Progenitor cell of endocrine pancreas (in vitro differentiated cells): ENCODE measurements around the gene AOPEP. TPM values are rescaled to one million over a fixed set of nuclear protein-coding genes. Genes with fewer than 3 reads are reported as not detected.

Source experiments
- DNase-seq: peaks from one replicate; pipeline ENCODE4 v3.0.0; 2021; ENCODE audit warnings: low spot score; ENCODE audit not compliant: unreplicated experiment
- H3K27ac Mint-ChIP-seq: 2 replicates; pipeline ENCODE4 v1.8.0; 2021; ENCODE audit warnings: mild to moderate bottlenecking, moderate library complexity, mixed read lengths
- H3K27me3 Mint-ChIP-seq: 2 replicates; pipeline ENCODE4 v1.8.0; 2021; ENCODE audit warnings: mixed read lengths
- H3K36me3 Mint-ChIP-seq: 2 replicates; pipeline ENCODE4 v1.8.0; 2022; ENCODE audit warnings: mixed read lengths; ENCODE audit not compliant: insufficient read depth
- H3K4me1 Mint-ChIP-seq: 2 replicates; pipeline ENCODE4 v1.8.0; 2021; ENCODE audit warnings: low read depth, mixed read lengths
- H3K4me3 Mint-ChIP-seq: 2 replicates; pipeline ENCODE4 v1.8.0; 2021; ENCODE audit warnings: low read depth, mild to moderate bottlenecking, moderate library complexity, mixed read lengths
- H3K9me3 Mint-ChIP-seq: 2 replicates; pipeline ENCODE4 v1.8.0; 2021; ENCODE audit warnings: low read depth, mixed read lengths
- total RNA-seq: library from RNA; stranded (reverse); gene quantifications from 2 replicates; pipeline ENCODE4 v1.2.1, GENCODE V29; 2021
- TF ChIP-seq, protein P1 (sequence below): fragments of 200-600 bp; sonication (generic); IDR thresholded peaks from one replicate; pipeline ENCODE4 v1.5.0; 2021; ENCODE audit warnings: antibody characterized with exemption, mild to moderate bottlenecking; ENCODE audit not compliant: unreplicated experiment

Gene AOPEP
- total RNA-seq, 1 donor from 2014 or later = 58.2 TPM

GRCh38 chr9:94888775-94889174, 162.3 kb downstream of the AOPEP start:
- TF ChIP-seq, protein P1, sequence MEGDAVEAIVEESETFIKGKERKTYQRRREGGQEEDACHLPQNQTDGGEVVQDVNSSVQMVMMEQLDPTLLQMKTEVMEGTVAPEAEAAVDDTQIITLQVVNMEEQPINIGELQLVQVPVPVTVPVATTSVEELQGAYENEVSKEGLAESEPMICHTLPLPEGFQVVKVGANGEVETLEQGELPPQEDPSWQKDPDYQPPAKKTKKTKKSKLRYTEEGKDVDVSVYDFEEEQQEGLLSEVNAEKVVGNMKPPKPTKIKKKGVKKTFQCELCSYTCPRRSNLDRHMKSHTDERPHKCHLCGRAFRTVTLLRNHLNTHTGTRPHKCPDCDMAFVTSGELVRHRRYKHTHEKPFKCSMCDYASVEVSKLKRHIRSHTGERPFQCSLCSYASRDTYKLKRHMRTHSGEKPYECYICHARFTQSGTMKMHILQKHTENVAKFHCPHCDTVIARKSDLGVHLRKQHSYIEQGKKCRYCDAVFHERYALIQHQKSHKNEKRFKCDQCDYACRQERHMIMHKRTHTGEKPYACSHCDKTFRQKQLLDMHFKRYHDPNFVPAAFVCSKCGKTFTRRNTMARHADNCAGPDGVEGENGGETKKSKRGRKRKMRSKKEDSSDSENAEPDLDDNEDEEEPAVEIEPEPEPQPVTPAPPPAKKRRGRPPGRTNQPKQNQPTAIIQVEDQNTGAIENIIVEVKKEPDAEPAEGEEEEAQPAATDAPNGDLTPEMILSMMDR = no peak
- Mint-ChIP-seq H3K9me3 (peaks cover 13% of the 10 kb centered on the region), H3K4me1 (peaks cover 23% of the 10 kb centered on the region), H3K36me3 (peaks cover 14% of the 10 kb centered on the region), H3K4me3 (no peak overlapping the region), H3K27ac (no peak overlapping the region), H3K27me3 (no peaks in the 10 kb centered on the region)
- no peak for DNase-seq

- Mint-ChIP-seq H3K27me3 (no peaks in the 10 kb centered on the region), H3K9me3 (peaks cover 13% of the 10 kb centered on the region), H3K4me3 (no peak overlapping the region), H3K36me3 (peaks cover 14% of the 10 kb centered on the region), H3K4me1 (peaks cover 28% of the 10 kb centered on the region), H3K27ac (no peak overlapping the region)
- DNase-seq = no peak
- TF ChIP-seq, protein P1 = no peak
Observed at GRCh38 chr9:94889628-94890027, 163.1 kb downstream of the AOPEP start.

DNA sequence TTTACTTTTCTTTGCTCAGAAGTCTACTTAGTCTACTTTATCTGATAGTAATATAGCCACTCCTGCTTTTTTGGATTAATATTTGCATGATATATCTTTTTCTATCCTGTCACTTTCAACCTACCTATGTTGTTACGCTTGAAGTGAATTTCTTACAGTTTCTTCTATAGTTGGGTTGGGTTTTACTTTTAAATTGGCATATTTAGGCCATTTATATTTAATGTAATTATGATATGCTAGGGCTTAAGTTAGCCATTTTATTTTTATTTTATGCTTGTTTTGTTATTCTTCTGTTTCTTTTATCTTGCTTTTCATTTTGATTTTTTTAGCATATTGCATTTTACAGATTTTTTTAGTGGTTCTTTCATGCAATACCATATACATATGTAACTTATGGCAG, 164.7 kb downstream of the AOPEP start:
- no peak overlapping the region for H3K4me3 Mint-ChIP-seq
- H3K27ac Mint-ChIP-seq = no peak overlapping the region
- H3K4me1 Mint-ChIP-seq = peaks cover 22% of the 10 kb centered on the region
- peaks cover 14% of the 10 kb centered on the region for H3K36me3 Mint-ChIP-seq
- no peak for DNase-seq
- H3K9me3 Mint-ChIP-seq = peaks cover 13% of the 10 kb centered on the region
- TF ChIP-seq, protein P1 = no peak
- no peaks in the 10 kb centered on the region for H3K27me3 Mint-ChIP-seq

DNA sequence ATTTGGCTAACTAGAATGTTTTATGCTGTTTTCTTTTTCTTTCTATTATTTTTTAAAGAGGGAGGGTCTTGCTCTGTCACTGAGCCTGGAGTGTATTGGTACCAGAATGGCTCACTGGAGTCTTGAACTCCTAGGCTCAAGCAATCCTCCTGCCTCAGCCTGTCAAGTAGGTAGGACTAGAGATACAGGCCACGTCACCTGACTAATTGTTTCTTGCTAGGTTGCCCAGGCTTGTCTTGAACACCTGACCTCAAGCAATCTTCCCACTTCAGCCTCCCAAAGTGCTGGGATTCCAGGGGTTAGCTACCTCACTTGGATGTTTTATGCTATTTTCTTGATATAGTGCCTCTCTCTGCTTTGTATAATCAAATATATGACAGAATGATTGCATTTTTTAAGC, 166.2 kb downstream of the AOPEP start:
- DNase-seq = no peak
- H3K4me1 Mint-ChIP-seq = peaks cover 20% of the 10 kb centered on the region
- no peak overlapping the region for H3K27ac Mint-ChIP-seq
- no peak overlapping the region for H3K4me3 Mint-ChIP-seq
- peaks cover 14% of the 10 kb centered on the region for H3K36me3 Mint-ChIP-seq
- TF ChIP-seq, protein P1 = no peak
- no peaks in the 10 kb centered on the region for H3K27me3 Mint-ChIP-seq
- H3K9me3 Mint-ChIP-seq = peaks cover 13% of the 10 kb centered on the region

- no peak overlapping the region for H3K27ac Mint-ChIP-seq
- no peak overlapping the region for H3K4me3 Mint-ChIP-seq
- TF ChIP-seq, protein P1 = no peak
- H3K36me3 Mint-ChIP-seq = peaks cover 12% of the 10 kb centered on the region
- H3K4me1 Mint-ChIP-seq = peaks cover 19% of the 10 kb centered on the region
- DNase-seq = no peak
- no peaks in the 10 kb centered on the region for H3K27me3 Mint-ChIP-seq
- H3K9me3 Mint-ChIP-seq = peaks cover 10% of the 10 kb centered on the region
Observed at GRCh38 chr9:94894094-94894699, 167.7 kb downstream of the AOPEP start.
